ENCODE data around the gene CAPN2.

Gene CAPN2

DNA sequence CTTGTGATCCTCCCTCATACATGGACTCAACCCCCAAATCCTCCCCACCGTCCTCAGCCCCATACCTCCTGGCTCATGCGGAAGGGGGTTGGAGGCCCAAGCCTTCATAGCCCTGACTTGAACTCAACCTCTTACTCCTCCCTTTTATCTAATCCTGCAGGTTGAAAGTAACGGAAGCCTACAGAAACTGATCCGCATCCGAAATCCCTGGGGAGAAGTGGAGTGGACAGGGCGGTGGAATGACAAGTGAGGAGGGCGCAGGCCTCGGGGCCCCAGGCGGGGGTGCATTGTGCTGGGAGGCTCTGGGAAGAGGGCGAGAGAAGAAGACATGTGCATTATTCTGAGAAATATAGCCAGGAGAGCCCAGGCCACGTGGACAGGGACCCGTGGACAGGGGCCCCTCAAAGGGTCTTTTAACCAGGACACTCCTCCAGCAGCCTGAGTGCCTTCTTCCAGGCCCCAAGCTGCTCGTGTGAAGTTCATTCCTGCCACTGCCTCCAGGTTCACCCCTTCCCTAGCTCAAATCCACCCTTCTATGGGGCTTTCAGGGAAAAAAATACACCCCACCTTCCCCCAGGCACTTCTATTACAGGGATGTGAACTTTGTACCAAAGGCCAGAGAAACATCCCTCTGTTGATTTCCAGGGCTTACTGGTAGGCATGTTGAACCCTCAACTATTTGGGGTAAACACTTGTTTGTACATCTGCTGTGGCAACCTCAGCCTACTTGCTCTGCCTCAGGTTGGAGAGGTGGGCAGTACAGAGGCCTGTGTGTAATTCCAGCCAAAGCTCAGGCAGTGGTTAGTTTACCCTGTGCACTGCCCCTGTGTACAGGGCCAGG is 38.6 kb downstream of the CAPN2 start:
- no peak overlapping the region for H3K9ac ChIP-seq (ENCODE audit: low read depth in 1 of 2, low read length in 2 of 2)
- H3K4me1 ChIP-seq (ENCODE audit: control insufficient read depth in 1 of 2, insufficient read depth in 2 of 2, low read length in 2 of 2) = peaks cover 17 to 23% of the 10 kb centered on the region in 2 donors
- peaks cover 32 to 63% of the 10 kb centered on the region in 2 donors for H3K36me3 ChIP-seq (ENCODE audit: control insufficient read depth in 1 of 2, insufficient read depth in 2 of 2, low read length in 2 of 2)
- H3K4me3 ChIP-seq (ENCODE audit: low read depth in 1 of 2, low read length in 2 of 2) = no peak overlapping the region
- no peaks in the 10 kb centered on the region for H3K27me3 ChIP-seq (ENCODE audit: control insufficient read depth in 1 of 2, insufficient read depth in 2 of 2, low read length in 2 of 2)
- no peaks in the 10 kb centered on the region for H3K9me3 ChIP-seq (ENCODE audit: control insufficient read depth in 1 of 2, low read length in 2 of 2)
- no peak overlapping the region for H3K27ac ChIP-seq (ENCODE audit: low read depth, low read length)

DNA sequence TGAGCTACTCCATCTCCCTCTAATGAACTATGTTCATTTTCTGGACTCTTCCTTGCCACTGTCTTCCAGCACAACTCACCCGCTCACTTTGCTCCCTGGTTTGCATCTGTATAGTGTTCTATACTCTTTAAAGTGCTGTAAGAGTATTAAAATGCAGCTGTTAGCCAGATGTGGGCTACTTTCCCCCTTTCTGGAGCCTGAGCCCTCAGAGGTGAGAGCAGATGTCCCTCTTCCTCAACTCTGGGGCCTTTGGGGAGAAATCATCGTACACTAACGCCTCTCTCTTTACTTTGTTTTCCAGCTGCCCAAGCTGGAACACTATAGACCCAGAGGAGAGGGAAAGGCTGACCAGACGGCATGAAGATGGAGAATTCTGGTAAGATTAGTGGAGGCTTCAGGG is 39.4 kb downstream of the CAPN2 start:
- Histone ChIP-seq H3K9me3 (ENCODE audit: control insufficient read depth in 1 of 2, low read length in 2 of 2) (no peaks in the 10 kb centered on the region), H3K9ac (ENCODE audit: low read depth in 1 of 2, low read length in 2 of 2) (no peak overlapping the region), H3K4me1 (ENCODE audit: control insufficient read depth in 1 of 2, insufficient read depth in 2 of 2, low read length in 2 of 2) (peaks cover 17 to 23% of the 10 kb centered on the region in 2 donors), H3K36me3 (ENCODE audit: control insufficient read depth in 1 of 2, insufficient read depth in 2 of 2, low read length in 2 of 2) (peaks cover 38 to 65% of the 10 kb centered on the region in 2 donors), H3K27me3 (ENCODE audit: control insufficient read depth in 1 of 2, insufficient read depth in 2 of 2, low read length in 2 of 2) (no peaks in the 10 kb centered on the region), H3K27ac (ENCODE audit: low read depth, low read length) (no peak overlapping the region), H3K4me3 (ENCODE audit: low read depth in 1 of 2, low read length in 2 of 2) (no peak overlapping the region)

DNA sequence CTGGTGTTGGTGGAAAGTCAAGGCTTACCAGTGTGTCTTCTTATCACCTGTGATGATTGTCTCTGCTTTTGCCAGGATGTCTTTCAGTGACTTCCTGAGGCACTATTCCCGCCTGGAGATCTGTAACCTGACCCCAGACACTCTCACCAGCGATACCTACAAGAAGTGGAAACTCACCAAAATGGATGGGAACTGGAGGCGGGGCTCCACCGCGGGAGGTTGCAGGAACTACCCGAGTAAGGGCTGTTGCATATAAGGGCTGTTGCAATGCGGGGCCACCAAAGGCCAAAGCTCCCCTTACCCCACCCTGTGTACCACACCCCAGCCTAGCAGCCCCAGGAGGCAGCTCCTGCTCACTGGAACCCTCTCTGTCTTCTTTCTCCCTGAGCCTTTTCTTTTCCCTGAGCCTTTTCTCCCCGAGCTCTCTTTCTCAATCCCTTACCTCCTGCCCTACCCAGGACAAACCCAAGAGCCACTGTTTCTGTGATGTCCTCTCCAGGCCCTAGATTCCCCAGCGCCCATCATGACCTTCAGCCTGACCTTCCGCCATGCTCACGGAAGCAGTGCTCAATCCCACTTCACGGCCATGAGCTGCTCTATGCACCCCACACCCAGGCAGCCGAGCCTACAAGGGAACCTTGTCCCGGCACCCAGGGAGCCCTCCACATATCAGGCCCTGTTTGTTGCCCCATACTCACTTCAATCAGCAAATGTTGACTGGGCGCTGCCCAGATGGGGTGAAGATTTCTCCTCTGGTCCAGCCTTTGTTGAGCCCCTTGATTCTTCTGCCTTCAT is 40.6 kb downstream of the CAPN2 start:
- Histone ChIP-seq H3K4me1 (ENCODE audit: control insufficient read depth in 1 of 2, insufficient read depth in 2 of 2, low read length in 2 of 2) (peaks cover 10 to 19% of the 10 kb centered on the region in 2 donors), H3K27ac (ENCODE audit: low read depth, low read length) (no peak overlapping the region), H3K9ac (ENCODE audit: low read depth in 1 of 2, low read length in 2 of 2) (no peak overlapping the region), H3K36me3 (ENCODE audit: control insufficient read depth in 1 of 2, insufficient read depth in 2 of 2, low read length in 2 of 2) (peaks cover 31 to 67% of the 10 kb centered on the region in 2 donors), H3K9me3 (ENCODE audit: control insufficient read depth in 1 of 2, low read length in 2 of 2) (no peaks in the 10 kb centered on the region), H3K4me3 (ENCODE audit: low read depth in 1 of 2, low read length in 2 of 2) (no peak overlapping the region), H3K27me3 (ENCODE audit: control insufficient read depth in 1 of 2, insufficient read depth in 2 of 2, low read length in 2 of 2) (no peaks in the 10 kb centered on the region)

DNA sequence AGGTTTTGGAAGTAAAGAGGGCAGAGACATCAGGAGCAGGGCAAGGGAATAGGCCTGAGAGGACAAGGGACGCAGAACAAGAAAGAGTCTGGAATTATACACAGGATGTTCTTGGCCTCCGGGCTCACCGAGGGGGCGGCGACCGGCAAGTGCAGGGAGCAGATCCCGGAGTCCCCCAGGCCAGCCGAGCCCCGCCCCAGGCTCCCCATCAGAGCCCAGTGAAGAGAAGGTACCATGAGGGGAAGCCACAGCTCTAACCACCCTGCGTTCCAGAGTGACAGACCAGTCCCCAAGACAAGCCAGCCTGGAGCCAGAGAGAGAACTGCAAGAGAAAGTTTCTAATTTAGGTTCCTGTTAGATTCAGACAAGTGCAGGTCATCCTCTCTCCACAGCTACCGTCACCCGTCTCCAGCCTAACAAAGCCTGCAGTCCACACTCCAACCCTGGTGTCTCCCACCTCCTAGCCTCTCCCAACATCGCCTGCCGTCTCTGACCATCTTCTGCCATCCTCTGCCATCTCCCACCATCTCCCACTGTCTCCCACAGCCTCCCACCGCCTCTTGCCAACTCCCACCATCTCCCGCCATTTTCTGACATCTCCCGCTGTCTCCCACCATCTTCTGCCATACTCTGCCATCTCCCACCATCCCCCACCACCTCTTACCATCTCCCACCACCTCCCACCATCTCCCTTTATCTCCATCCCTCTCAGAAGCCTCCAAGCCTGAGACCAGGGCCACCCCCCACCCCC is 42.5 kb downstream of the CAPN2 start:
- H3K4me3 ChIP-seq (ENCODE audit: low read depth in 1 of 2, low read length in 2 of 2) = no peak overlapping the region
- peaks cover 0 to 6% of the 10 kb centered on the region in 2 donors for H3K4me1 ChIP-seq (ENCODE audit: control insufficient read depth in 1 of 2, insufficient read depth in 2 of 2, low read length in 2 of 2)
- H3K27ac ChIP-seq (ENCODE audit: low read depth, low read length) = no peak overlapping the region
- H3K36me3 ChIP-seq (ENCODE audit: control insufficient read depth in 1 of 2, insufficient read depth in 2 of 2, low read length in 2 of 2) = peaks cover 40 to 70% of the 10 kb centered on the region in 2 donors
- no peaks in the 10 kb centered on the region for H3K27me3 ChIP-seq (ENCODE audit: control insufficient read depth in 1 of 2, insufficient read depth in 2 of 2, low read length in 2 of 2)
- H3K9ac ChIP-seq (ENCODE audit: low read depth in 1 of 2, low read length in 2 of 2) = no peak overlapping the region
- H3K9me3 ChIP-seq (ENCODE audit: control insufficient read depth in 1 of 2, low read length in 2 of 2) = no peaks in the 10 kb centered on the region

DNA sequence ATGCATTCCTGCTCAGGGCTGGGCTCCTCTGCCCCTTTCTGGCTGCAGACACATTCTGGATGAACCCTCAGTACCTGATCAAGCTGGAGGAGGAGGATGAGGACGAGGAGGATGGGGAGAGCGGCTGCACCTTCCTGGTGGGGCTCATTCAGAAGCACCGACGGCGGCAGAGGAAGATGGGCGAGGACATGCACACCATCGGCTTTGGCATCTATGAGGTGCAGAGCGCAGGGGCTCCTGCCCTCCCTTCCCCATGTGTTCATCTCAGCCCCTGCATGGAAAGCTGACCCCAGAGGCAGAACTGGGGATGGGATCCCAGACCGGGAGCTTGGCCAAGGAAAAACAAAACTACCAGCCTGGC is 43.1 kb downstream of the CAPN2 start:
- Histone ChIP-seq H3K9me3 (ENCODE audit: control insufficient read depth in 1 of 2, low read length in 2 of 2) (no peaks in the 10 kb centered on the region), H3K4me1 (ENCODE audit: control insufficient read depth in 1 of 2, insufficient read depth in 2 of 2, low read length in 2 of 2) (peaks cover 0 to 6% of the 10 kb centered on the region in 2 donors), H3K27ac (ENCODE audit: low read depth, low read length) (no peak overlapping the region), H3K9ac (ENCODE audit: low read depth in 1 of 2, low read length in 2 of 2) (no peak overlapping the region), H3K27me3 (ENCODE audit: control insufficient read depth in 1 of 2, insufficient read depth in 2 of 2, low read length in 2 of 2) (no peaks in the 10 kb centered on the region), H3K4me3 (ENCODE audit: low read depth in 1 of 2, low read length in 2 of 2) (no peak overlapping the region), H3K36me3 (ENCODE audit: control insufficient read depth in 1 of 2, insufficient read depth in 2 of 2, low read length in 2 of 2) (peaks cover 45 to 76% of the 10 kb centered on the region in 2 donors)

DNA sequence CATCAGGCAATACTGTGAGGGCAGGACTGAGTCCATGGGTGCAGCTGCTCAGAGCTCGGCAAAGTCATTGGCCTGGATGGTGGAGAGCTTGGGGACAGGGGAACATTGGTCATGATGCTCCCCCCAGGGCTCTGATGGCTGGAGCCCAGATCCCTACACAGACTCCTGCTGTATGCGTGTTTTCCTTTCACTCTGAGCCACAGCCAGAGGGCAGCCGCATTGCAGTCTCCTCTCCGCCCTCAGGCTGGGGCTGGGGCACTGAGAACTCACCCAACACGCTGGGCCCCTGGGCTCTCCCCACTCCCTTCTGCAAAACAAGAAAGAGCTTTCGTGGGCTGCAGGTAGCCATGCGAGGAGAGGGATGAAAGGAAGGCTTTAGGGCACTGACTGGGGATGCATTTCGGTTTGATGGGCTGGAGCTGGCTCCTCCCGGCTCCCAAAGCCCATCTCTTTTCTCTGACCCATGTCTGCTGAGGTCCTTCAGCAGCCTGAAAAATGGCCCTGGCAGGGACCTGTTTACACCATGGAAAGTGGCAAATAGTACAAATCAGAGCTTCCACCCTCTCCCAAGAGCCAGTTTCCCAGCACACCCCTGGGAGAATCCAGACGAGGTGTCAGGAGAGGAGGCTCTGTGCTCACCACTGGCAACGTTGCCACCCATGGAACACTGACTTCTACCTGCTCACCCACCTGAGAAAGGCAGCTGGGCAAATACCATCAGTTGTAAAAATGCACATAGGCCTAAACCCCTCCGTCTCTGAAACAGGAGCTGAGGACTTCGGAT is 43.8 kb downstream of the CAPN2 start:
- H3K9ac ChIP-seq (ENCODE audit: low read depth in 1 of 2, low read length in 2 of 2) = no peak overlapping the region
- peaks cover 52 to 74% of the 10 kb centered on the region in 2 donors for H3K36me3 ChIP-seq (ENCODE audit: control insufficient read depth in 1 of 2, insufficient read depth in 2 of 2, low read length in 2 of 2)
- H3K27ac ChIP-seq (ENCODE audit: low read depth, low read length) = no peak overlapping the region
- H3K4me3 ChIP-seq (ENCODE audit: low read depth in 1 of 2, low read length in 2 of 2) = no peak overlapping the region
- peaks cover 0 to 2% of the 10 kb centered on the region in 2 donors for H3K4me1 ChIP-seq (ENCODE audit: control insufficient read depth in 1 of 2, insufficient read depth in 2 of 2, low read length in 2 of 2)
- H3K27me3 ChIP-seq (ENCODE audit: control insufficient read depth in 1 of 2, insufficient read depth in 2 of 2, low read length in 2 of 2) = no peaks in the 10 kb centered on the region
- H3K9me3 ChIP-seq (ENCODE audit: control insufficient read depth in 1 of 2, low read length in 2 of 2) = no peaks in the 10 kb centered on the region

DNA sequence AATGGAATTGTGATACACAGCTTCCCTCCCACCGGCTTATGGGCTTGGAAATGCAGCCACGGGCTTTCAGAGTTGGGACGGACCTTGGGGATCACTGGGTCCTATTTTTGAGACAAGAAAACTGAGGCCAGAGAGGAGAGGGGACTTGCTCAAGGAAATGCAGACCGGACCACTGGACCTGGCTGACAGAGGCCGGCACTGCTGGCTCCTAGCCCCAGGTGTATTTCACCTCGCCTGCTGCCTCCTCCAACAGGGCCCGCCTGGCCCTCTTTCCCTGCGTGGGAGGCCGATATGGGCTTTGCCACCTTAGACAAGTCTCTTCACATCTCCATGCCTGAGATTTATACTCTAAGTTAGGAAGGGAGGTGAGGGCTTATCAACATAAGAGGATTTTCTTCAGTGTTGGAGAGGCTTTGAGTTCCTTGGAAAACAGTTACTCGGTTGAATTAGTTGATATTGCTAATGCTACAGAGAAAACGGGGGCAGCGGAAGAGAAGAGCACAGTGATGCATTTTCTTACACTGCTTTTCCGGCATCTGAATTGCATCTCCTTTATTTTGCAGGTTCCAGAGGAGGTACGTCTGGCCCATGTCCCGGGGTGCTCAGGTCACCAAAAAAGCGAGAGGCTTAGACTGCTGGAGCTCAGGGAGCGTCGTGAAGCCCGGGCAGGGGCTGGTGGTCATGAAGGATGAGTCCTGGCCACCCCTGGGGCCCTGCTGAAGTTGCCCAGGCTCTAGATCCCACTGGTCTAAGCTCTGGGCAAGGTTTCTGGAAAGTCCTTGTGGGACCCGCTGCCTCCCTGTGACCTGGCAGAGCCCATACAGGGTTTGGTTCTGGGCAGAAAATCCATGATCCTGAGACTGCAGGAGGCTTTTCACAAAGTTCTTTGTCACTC is 44.7 kb downstream of the CAPN2 start:
- peaks cover 55 to 68% of the 10 kb centered on the region in 2 donors for H3K36me3 ChIP-seq (ENCODE audit: control insufficient read depth in 1 of 2, insufficient read depth in 2 of 2, low read length in 2 of 2)
- no peak overlapping the region for H3K4me3 ChIP-seq (ENCODE audit: low read depth in 1 of 2, low read length in 2 of 2)
- no peaks in the 10 kb centered on the region for H3K9me3 ChIP-seq (ENCODE audit: control insufficient read depth in 1 of 2, low read length in 2 of 2)

DNA sequence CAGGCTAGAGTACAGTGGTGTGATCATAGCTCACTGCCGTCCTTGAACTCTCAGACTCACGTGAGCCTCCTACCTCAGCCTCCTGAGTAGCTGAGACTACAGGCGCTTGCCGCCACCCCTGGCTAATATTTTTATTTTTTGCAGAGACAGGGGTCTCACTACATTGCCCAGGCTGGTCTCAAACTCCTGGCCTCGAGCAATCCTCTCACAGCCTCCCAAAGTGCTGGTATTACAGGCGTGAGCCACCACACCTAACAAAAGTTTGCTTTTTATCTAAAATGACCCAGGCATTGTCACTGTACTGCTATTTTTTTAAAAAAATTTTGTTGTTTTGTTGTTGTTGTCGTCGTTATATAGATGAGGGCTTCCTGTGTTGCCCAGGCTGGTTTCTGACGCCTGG is 46.4 kb downstream of the CAPN2 start:
- H3K4me1 ChIP-seq (ENCODE audit: control insufficient read depth in 1 of 2, insufficient read depth in 2 of 2, low read length in 2 of 2) = no peaks in the 10 kb centered on the region
- H3K9me3 ChIP-seq (ENCODE audit: control insufficient read depth in 1 of 2, low read length in 2 of 2) = no peaks in the 10 kb centered on the region
- no peak overlapping the region for H3K9ac ChIP-seq (ENCODE audit: low read depth in 1 of 2, low read length in 2 of 2)
- H3K36me3 ChIP-seq (ENCODE audit: control insufficient read depth in 1 of 2, insufficient read depth in 2 of 2, low read length in 2 of 2) = peaks cover 50 to 65% of the 10 kb centered on the region in 2 donors
- H3K4me3 ChIP-seq (ENCODE audit: low read depth in 1 of 2, low read length in 2 of 2) = no peak overlapping the region
- no peak overlapping the region for H3K27ac ChIP-seq (ENCODE audit: low read depth, low read length)
- H3K27me3 ChIP-seq (ENCODE audit: control insufficient read depth in 1 of 2, insufficient read depth in 2 of 2, low read length in 2 of 2) = no peaks in the 10 kb centered on the region

More for the DNA sequence above, 44.7 kb downstream of the CAPN2 start:
- no peaks in the 10 kb centered on the region for H3K4me1 ChIP-seq (ENCODE audit: control insufficient read depth in 1 of 2, insufficient read depth in 2 of 2, low read length in 2 of 2)
- H3K9ac ChIP-seq (ENCODE audit: low read depth in 1 of 2, low read length in 2 of 2) = no peak overlapping the region
- no peak overlapping the region for H3K27ac ChIP-seq (ENCODE audit: low read depth, low read length)
- no peaks in the 10 kb centered on the region for H3K27me3 ChIP-seq (ENCODE audit: control insufficient read depth in 1 of 2, insufficient read depth in 2 of 2, low read length in 2 of 2)

DNA sequence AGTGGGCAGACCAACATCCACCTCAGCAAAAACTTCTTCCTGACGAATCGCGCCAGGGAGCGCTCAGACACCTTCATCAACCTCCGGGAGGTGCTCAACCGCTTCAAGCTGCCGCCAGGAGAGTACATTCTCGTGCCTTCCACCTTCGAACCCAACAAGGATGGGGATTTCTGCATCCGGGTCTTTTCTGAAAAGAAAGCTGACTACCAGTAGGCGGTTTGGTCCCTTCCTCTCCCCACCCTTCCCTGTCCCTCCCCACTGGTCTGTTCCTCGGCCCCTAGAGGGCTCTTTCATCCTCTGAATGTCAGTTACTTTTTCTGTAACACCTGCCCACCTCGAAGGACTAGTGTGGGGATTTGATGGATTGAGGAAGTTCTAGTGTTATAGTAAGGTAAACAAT is 46.9 kb downstream of the CAPN2 start:
- H3K27ac ChIP-seq (ENCODE audit: low read depth, low read length) = no peak overlapping the region
- H3K27me3 ChIP-seq (ENCODE audit: control insufficient read depth in 1 of 2, insufficient read depth in 2 of 2, low read length in 2 of 2) = no peaks in the 10 kb centered on the region
- H3K9ac ChIP-seq (ENCODE audit: low read depth in 1 of 2, low read length in 2 of 2) = no peak overlapping the region
- H3K4me1 ChIP-seq (ENCODE audit: control insufficient read depth in 1 of 2, insufficient read depth in 2 of 2, low read length in 2 of 2) = no peaks in the 10 kb centered on the region
- no peaks in the 10 kb centered on the region for H3K9me3 ChIP-seq (ENCODE audit: control insufficient read depth in 1 of 2, low read length in 2 of 2)
- no peak overlapping the region for H3K4me3 ChIP-seq (ENCODE audit: low read depth in 1 of 2, low read length in 2 of 2)
- peaks cover 55 to 65% of the 10 kb centered on the region in 2 donors for H3K36me3 ChIP-seq (ENCODE audit: control insufficient read depth in 1 of 2, insufficient read depth in 2 of 2, low read length in 2 of 2)

Data from duodenal mucosa (tissue), 2 donors.